Mesothelial cell of epicardium (in vitro differentiated cells): ENCODE measurements around the gene CIC. TPM values are rescaled to one million over a fixed set of nuclear protein-coding genes. Genes with fewer than 3 reads are reported as not detected.
A peak's percentile ranks its signal among the peaks of the same experiment; 100 is the strongest.
"Not testable (repeated sequence)": the region's sequence is repeated elsewhere in the genome, so short reads cannot be mapped to it uniquely, and the experiment has no call there.

Experiments
- DNase-seq, 2 experiments: peaks; one replicate each; pipeline ENCODE4 v3.0.0; 2021; ENCODE audit warnings: low spot score in 2 of 2; ENCODE audit not compliant: unreplicated experiment in 2 of 2
- H3K27ac Mint-ChIP-seq: 2 replicates; pipeline ENCODE4 v1.8.0; 2021; ENCODE audit warnings: mixed read lengths
- H3K27me3 Mint-ChIP-seq: 2 replicates; pipeline ENCODE4 v1.8.0; 2021; ENCODE audit warnings: low read depth, mixed read lengths
- H3K36me3 Mint-ChIP-seq: 2 replicates; pipeline ENCODE4 v1.8.0; 2021; ENCODE audit warnings: mixed read lengths
- H3K4me1 Mint-ChIP-seq: 2 replicates; pipeline ENCODE4 v1.8.0; 2021; ENCODE audit warnings: mixed read lengths
- H3K4me3 Mint-ChIP-seq: 2 replicates; pipeline ENCODE4 v1.8.0; 2021; ENCODE audit warnings: mild to moderate bottlenecking, moderate library complexity, mixed read lengths
- H3K9me3 Mint-ChIP-seq: 2 replicates; pipeline ENCODE4 v1.8.0; 2021; ENCODE audit warnings: mixed read lengths
- total RNA-seq: library from RNA; stranded (reverse); gene quantifications from 3 replicates; pipeline ENCODE4 v1.2.1, GENCODE V29; 2021
- TF ChIP-seq, protein P1 (sequence below): fragments of 200-600 bp; sonication (generic); IDR thresholded peaks from one replicate; pipeline ENCODE4 v1.5.0; 2021; ENCODE audit warnings: antibody characterized with exemption; ENCODE audit not compliant: unreplicated experiment

The CIC gene
- total RNA-seq, 1 donor from 2014 or later, result 90.9 TPM

- peaks cover 27% of the 10 kb centered on the region for H3K4me1 Mint-ChIP-seq
- peaks cover 3% of the 10 kb centered on the region for H3K36me3 Mint-ChIP-seq
- TF ChIP-seq, protein P1, sequence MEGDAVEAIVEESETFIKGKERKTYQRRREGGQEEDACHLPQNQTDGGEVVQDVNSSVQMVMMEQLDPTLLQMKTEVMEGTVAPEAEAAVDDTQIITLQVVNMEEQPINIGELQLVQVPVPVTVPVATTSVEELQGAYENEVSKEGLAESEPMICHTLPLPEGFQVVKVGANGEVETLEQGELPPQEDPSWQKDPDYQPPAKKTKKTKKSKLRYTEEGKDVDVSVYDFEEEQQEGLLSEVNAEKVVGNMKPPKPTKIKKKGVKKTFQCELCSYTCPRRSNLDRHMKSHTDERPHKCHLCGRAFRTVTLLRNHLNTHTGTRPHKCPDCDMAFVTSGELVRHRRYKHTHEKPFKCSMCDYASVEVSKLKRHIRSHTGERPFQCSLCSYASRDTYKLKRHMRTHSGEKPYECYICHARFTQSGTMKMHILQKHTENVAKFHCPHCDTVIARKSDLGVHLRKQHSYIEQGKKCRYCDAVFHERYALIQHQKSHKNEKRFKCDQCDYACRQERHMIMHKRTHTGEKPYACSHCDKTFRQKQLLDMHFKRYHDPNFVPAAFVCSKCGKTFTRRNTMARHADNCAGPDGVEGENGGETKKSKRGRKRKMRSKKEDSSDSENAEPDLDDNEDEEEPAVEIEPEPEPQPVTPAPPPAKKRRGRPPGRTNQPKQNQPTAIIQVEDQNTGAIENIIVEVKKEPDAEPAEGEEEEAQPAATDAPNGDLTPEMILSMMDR, result no peak
- H3K27me3 Mint-ChIP-seq, result peaks cover 28% of the 10 kb centered on the region
- no peak for DNase-seq
- peak overlapping the region; percentile 85 for H3K4me3 Mint-ChIP-seq
- no peaks in the 10 kb centered on the region for H3K9me3 Mint-ChIP-seq
- no peak overlapping the region for H3K27ac Mint-ChIP-seq
Observed at GRCh38 chr19:42326969-42327368, 57.9 kb downstream of the CIC start.

DNA sequence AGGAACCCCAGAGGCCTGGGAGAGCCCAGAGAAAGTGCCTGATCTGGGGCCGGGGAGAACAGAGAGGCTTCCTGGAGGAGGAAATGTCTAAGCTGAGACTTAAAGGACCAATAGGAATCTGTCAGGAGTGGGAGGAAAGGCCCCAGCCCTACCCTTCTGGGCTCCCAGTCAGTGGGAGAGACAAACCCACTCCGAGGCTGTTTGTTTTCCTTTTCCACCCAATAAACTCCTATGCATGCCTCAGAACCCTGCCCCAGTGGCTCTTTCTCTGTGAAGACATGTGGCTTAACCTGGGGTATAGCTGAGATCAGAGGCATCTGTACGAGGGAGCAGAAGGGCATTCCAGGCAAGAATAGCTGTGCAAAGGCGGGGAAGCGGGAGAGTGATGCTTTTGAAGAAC is 58.3 kb downstream of the CIC start:
- H3K4me3 Mint-ChIP-seq, result peak overlapping the region; percentile 85
- no peak for DNase-seq
- H3K36me3 Mint-ChIP-seq, result peaks cover 3% of the 10 kb centered on the region

GRCh38 chr19:42328106-42328505 is 59.1 kb downstream of the CIC start:
- TF ChIP-seq, protein P1, result no peak
- Mint-ChIP-seq H3K36me3 (peaks cover 3% of the 10 kb centered on the region), H3K9me3 (no peaks in the 10 kb centered on the region), H3K4me3 (no peak overlapping the region), H3K27me3 (peaks cover 17% of the 10 kb centered on the region), H3K27ac (no peak overlapping the region), H3K4me1 (peaks cover 27% of the 10 kb centered on the region)
- no peak for DNase-seq

More for the DNA sequence above, 58.3 kb downstream of the CIC start:
- Mint-ChIP-seq H3K4me1 (peaks cover 27% of the 10 kb centered on the region), H3K27me3 (peaks cover 24% of the 10 kb centered on the region), H3K9me3 (no peaks in the 10 kb centered on the region), H3K27ac (no peak overlapping the region)
- TF ChIP-seq, protein P1, result no peak

GRCh38 chr19:42328854-42329253 is 59.8 kb downstream of the CIC start:
- Mint-ChIP-seq H3K27ac (no peak overlapping the region), H3K36me3 (peaks cover 3% of the 10 kb centered on the region), H3K4me1 (peaks cover 27% of the 10 kb centered on the region), H3K27me3 (peaks cover 10% of the 10 kb centered on the region), H3K4me3 (no peak overlapping the region), H3K9me3 (no peaks in the 10 kb centered on the region)
- DNase-seq, result no peak
- TF ChIP-seq, protein P1, result no peak

DNA sequence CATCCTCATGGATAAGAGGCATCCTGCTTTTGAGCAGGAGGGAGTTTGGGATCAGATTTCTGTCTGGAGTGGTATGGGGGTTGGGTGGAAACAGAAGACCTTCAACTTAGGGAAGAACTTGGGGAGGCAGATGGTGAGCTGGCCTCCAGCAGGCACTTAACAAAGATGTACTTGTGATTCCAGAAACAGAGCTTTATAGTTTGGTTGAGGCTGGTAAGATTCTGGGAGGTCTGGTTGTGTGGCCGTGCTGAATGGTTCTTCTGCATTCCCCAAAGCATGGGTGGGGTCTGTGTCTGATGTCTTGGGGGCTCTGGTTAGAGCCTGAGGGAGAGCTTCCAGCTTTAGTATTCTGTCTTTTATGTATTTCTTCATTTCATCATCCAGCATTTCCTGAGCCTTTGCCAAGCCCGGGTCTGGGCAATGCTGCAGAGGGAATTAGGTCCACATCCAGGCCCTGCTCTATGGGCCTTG is 61.2 kb downstream of the CIC start:
- H3K9me3 Mint-ChIP-seq, result no peaks in the 10 kb centered on the region

DNA sequence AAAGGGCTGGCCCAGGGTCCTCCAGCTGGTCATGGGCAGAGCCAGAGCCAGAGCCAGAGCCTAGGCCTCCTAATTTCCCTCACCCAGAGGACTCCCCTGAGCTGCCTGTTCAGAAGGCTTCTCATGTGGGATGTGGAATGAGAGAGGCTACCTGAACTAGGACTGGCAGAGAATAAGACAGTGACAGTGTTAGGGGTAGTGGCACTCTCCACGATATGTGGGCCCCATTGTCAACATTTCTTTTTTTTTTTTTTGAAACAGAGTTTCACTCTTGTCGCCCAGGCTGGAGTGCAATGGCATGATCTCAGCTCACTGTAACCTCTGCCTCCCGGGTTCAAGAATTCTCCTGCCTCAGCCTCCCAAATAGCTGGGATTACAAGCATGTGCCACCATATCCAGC is 62.3 kb downstream of the CIC start:
- H3K4me3 Mint-ChIP-seq, H3K27me3 Mint-ChIP-seq, H3K9me3 Mint-ChIP-seq, DNase-seq, H3K36me3 Mint-ChIP-seq, H3K27ac Mint-ChIP-seq: not testable (repeated sequence)
- H3K4me1 Mint-ChIP-seq, result peaks cover 21% of the 10 kb centered on the region

More for the DNA sequence above, 61.2 kb downstream of the CIC start:
- peaks cover under 1% of the 10 kb centered on the region for H3K27me3 Mint-ChIP-seq
- DNase-seq, result no peak
- TF ChIP-seq, protein P1, result no peak
- H3K36me3 Mint-ChIP-seq, result no peaks in the 10 kb centered on the region
- no peak overlapping the region for H3K4me3 Mint-ChIP-seq
- H3K4me1 Mint-ChIP-seq, result peaks cover 22% of the 10 kb centered on the region
- H3K27ac Mint-ChIP-seq, result no peak overlapping the region
